ENCODE results near the gene IMMT. TPM values are rescaled to one million over a fixed set of nuclear protein-coding genes. Genes with fewer than 3 reads are reported as not detected.

The IMMT gene
- total and polyA plus RNA-seq, 2 experiments from 2014 or later = 71.0 to 96.7 TPM

DNA sequence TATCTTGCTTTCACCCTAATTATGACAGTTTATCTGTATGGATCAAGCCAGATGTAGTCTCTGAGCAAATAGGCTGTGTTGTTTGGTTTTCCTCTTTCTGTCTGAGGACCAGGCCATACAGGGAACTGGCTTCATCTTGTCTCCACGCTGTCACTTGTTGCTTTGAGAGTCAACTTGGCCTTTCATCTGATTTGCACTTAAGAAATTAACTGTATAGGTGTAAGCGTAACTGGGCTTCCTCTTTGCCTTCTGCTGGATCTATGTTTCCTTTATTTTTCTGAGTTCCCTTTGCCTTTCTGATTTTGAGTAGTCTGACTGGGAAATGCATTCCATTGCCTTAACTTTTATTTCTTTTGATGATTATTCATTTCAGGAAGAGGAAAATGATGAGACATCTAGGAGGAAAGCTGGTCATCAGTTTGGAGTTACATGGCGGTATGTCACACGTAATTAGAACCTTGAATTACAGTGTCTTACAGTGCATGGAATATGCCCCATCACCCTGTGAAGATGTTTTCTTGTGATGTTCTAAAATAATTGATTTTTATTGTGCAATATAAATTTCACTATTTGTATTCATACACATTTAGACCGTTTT is 71.8 kb downstream of the IMMT start (continued):
- TF ChIP-seq, protein P1, sequence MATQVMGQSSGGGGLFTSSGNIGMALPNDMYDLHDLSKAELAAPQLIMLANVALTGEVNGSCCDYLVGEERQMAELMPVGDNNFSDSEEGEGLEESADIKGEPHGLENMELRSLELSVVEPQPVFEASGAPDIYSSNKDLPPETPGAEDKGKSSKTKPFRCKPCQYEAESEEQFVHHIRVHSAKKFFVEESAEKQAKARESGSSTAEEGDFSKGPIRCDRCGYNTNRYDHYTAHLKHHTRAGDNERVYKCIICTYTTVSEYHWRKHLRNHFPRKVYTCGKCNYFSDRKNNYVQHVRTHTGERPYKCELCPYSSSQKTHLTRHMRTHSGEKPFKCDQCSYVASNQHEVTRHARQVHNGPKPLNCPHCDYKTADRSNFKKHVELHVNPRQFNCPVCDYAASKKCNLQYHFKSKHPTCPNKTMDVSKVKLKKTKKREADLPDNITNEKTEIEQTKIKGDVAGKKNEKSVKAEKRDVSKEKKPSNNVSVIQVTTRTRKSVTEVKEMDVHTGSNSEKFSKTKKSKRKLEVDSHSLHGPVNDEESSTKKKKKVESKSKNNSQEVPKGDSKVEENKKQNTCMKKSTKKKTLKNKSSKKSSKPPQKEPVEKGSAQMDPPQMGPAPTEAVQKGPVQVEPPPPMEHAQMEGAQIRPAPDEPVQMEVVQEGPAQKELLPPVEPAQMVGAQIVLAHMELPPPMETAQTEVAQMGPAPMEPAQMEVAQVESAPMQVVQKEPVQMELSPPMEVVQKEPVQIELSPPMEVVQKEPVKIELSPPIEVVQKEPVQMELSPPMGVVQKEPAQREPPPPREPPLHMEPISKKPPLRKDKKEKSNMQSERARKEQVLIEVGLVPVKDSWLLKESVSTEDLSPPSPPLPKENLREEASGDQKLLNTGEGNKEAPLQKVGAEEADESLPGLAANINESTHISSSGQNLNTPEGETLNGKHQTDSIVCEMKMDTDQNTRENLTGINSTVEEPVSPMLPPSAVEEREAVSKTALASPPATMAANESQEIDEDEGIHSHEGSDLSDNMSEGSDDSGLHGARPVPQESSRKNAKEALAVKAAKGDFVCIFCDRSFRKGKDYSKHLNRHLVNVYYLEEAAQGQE (IDR thresholded peaks at IDR 0.05; ENCODE audit: unreplicated experiment) = no peak

DNA sequence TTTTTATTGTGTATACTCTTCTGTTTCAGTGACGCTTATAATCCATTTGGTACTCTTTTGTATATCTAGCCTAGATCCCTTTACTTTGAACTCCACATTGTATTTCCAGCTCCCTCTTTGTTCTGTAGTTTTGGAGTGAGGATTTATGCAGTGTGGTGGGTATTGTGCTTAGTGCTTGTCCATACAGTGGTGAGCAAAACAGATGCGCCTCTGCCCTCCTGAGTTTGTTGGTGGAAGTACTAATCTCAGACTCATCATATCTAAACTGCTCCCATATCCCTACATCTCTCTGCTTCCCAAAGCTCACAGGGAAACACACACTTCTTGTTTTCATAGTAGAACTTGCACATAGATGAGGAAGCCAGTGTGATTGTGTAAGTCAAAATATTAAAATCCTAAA is 77.1 kb downstream of the IMMT start:
- Histone ChIP-seq H3K4me1 (ENCODE audit: insufficient read depth) (peaks cover 15% of the 10 kb centered on the region; the same call in 1 of the 2 replicates), H3F3A (replicated peaks; ENCODE audit: low read depth) (no peaks in the 10 kb centered on the region), H3K9me2 (ENCODE audit: insufficient read depth) (no peaks in the 10 kb centered on the region), H3K79me2 (replicated peaks; ENCODE audit: insufficient read depth) (peaks cover 45% of the 10 kb centered on the region), H3K4me2 (no peak overlapping the region), H3K4me3 (no peak overlapping the region), H3K27me3 (ENCODE audit: insufficient read depth) (no peaks in the 10 kb centered on the region), H4K20me1 (replicated peaks; ENCODE audit: insufficient read depth) (peaks cover 26% of the 10 kb centered on the region), H2AFZ (no peak overlapping the region), H3K27ac (ENCODE audit: low read depth) (no peak overlapping the region), H3K36me3 (ENCODE audit: insufficient read depth) (peaks cover 76% of the 10 kb centered on the region)
- no peak for ATAC-seq
- H3K27ac Mint-ChIP-seq = no peak overlapping the region
- peaks cover 89% of the 10 kb centered on the region for H3K36me3 Mint-ChIP-seq (ENCODE audit: low read depth)
- H3K27me3 Mint-ChIP-seq (ENCODE audit: insufficient read depth, low read depth, poor library complexity) = peaks cover 1% of the 10 kb centered on the region
- peaks cover 5% of the 10 kb centered on the region for H3K4me1 Mint-ChIP-seq
- H3K4me3 Mint-ChIP-seq = no peak overlapping the region
- TF ChIP-seq, protein P2, sequence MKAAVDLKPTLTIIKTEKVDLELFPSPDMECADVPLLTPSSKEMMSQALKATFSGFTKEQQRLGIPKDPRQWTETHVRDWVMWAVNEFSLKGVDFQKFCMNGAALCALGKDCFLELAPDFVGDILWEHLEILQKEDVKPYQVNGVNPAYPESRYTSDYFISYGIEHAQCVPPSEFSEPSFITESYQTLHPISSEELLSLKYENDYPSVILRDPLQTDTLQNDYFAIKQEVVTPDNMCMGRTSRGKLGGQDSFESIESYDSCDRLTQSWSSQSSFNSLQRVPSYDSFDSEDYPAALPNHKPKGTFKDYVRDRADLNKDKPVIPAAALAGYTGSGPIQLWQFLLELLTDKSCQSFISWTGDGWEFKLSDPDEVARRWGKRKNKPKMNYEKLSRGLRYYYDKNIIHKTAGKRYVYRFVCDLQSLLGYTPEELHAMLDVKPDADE (IDR thresholded peaks at IDR 0.05) = no peak
- TF ChIP-seq, protein P3, sequence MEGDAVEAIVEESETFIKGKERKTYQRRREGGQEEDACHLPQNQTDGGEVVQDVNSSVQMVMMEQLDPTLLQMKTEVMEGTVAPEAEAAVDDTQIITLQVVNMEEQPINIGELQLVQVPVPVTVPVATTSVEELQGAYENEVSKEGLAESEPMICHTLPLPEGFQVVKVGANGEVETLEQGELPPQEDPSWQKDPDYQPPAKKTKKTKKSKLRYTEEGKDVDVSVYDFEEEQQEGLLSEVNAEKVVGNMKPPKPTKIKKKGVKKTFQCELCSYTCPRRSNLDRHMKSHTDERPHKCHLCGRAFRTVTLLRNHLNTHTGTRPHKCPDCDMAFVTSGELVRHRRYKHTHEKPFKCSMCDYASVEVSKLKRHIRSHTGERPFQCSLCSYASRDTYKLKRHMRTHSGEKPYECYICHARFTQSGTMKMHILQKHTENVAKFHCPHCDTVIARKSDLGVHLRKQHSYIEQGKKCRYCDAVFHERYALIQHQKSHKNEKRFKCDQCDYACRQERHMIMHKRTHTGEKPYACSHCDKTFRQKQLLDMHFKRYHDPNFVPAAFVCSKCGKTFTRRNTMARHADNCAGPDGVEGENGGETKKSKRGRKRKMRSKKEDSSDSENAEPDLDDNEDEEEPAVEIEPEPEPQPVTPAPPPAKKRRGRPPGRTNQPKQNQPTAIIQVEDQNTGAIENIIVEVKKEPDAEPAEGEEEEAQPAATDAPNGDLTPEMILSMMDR (conservative IDR thresholded peaks at IDR 0.05; ENCODE audit: low read depth in 2 of 2) = no peak
- TF ChIP-seq POLR2AphosphoS5 (IDR thresholded peaks at IDR 0.05; ENCODE audit: low read depth) = no peak
- no peak for DNase-seq (ENCODE audit: low spot score)
- no peaks in the 10 kb centered on the region for H3K9me3 Mint-ChIP-seq

GRCh38 chr2:86107031-86107430 is 88.2 kb downstream of the IMMT start:
- Mint-ChIP-seq H3K27ac (peak overlapping the region; percentile 100), H3K9me3 (no peaks in the 10 kb centered on the region), H3K36me3 (ENCODE audit: low read depth) (peaks cover 67% of the 10 kb centered on the region), H3K4me3 (peak overlapping the region; percentile 95), H3K4me1 (peaks cover 20% of the 10 kb centered on the region), H3K27me3 (ENCODE audit: insufficient read depth, low read depth, poor library complexity) (no peaks in the 10 kb centered on the region)
- DNase-seq (ENCODE audit: low spot score) (no peak), ATAC-seq (no peak)
- TF ChIP-seq EZH2 (IDR thresholded peaks at IDR 0.05; ENCODE audit: low read depth, unreplicated experiment) = no peak
- TF ChIP-seq, protein P1 (IDR thresholded peaks at IDR 0.05; ENCODE audit: unreplicated experiment) = no peak
- peak overlapping the region; percentile 89 for H3K4me3 ChIP-seq
- H2AFZ ChIP-seq = no peak overlapping the region
- H3K79me2 ChIP-seq (replicated peaks; ENCODE audit: insufficient read depth) = peaks cover 90% of the 10 kb centered on the region
- no peaks in the 10 kb centered on the region for H3K27me3 ChIP-seq (ENCODE audit: insufficient read depth)
- H3F3A ChIP-seq (replicated peaks; ENCODE audit: low read depth) = no peaks in the 10 kb centered on the region
- peak overlapping the region; percentile 76; the same call in 1 of the 2 replicates for H3K27ac ChIP-seq (ENCODE audit: low read depth)
- H3K4me1 ChIP-seq (ENCODE audit: insufficient read depth) = peaks cover 14% of the 10 kb centered on the region
- H4K20me1 ChIP-seq (replicated peaks; ENCODE audit: insufficient read depth) = peaks cover 37% of the 10 kb centered on the region
- peaks cover 19% of the 10 kb centered on the region; the same call in 1 of the 2 replicates for H3K36me3 ChIP-seq (ENCODE audit: insufficient read depth)
- peak overlapping the region; percentile 94 for H3K4me2 ChIP-seq
- H3K9me2 ChIP-seq (ENCODE audit: insufficient read depth) = no peaks in the 10 kb centered on the region
